ENCODE results near the gene SETBP1. TPM values are rescaled to one million over a fixed set of nuclear protein-coding genes. Genes with fewer than 3 reads are reported as not detected.

The SETBP1 gene
- total and polyA plus RNA-seq, 2 of the 4 experiments (the other 2 are of a cell fraction) = 0.19 to 0.36 TPM

- H3K27me3 ChIP-seq (ENCODE audit: control insufficient read depth, insufficient read depth, low read length) = no peaks in the 10 kb centered on the region; the same call in 1 of the 2 replicates
Observed at GRCh38 chr18:44696892-44697291, 16.2 kb downstream of the SETBP1 start.

More at GRCh38 chr18:44696892-44697291, 16.2 kb downstream of the SETBP1 start:
- H3K18ac ChIP-seq (ENCODE audit: low read depth, low read length) = no peak overlapping the region
- H2AK9ac ChIP-seq (replicated peaks; ENCODE audit: low read depth, low read length, poor library complexity) = no peak overlapping the region
- H2BK5ac ChIP-seq (ENCODE audit: low read depth, low read length, poor library complexity, severe bottlenecking) = no peak overlapping the region
- no peak overlapping the region for H3K9ac ChIP-seq (ENCODE audit: low read depth, low read length)
- H3K79me1 ChIP-seq (ENCODE audit: low read depth in 1 of 2, low read length in 2 of 2) = no peaks in the 10 kb centered on the region
- TF ChIP-seq USF2 (IDR thresholded peaks at IDR 0.05; ENCODE audit: low read depth, low read length) (no peak), MAFK (IDR thresholded peaks at IDR 0.05; ENCODE audit: low read depth, low read length) (no peak), CTCF (conservative IDR thresholded peaks at IDR 0.05; ENCODE audit: low read depth, low read length) (no peak), ELK1 (IDR thresholded peaks at IDR 0.05; ENCODE audit: borderline replicate concordance, low read depth, low read length) (no peak), FOS (IDR thresholded peaks at IDR 0.05; ENCODE audit: low read depth, low read length) (no peak), RAD21 (IDR thresholded peaks at IDR 0.05; ENCODE audit: low read length) (no peak), MAZ (IDR thresholded peaks at IDR 0.05; ENCODE audit: borderline replicate concordance, low read depth, low read length) (no peak), CEBPB (IDR thresholded peaks at IDR 0.05; ENCODE audit: low read depth, low read length) (no peak), RCOR1 (IDR thresholded peaks at IDR 0.05; ENCODE audit: insufficient replicate concordance, low read length) (no peak), MXI1 (IDR thresholded peaks at IDR 0.05; ENCODE audit: borderline replicate concordance, low read depth, low read length) (no peak), CHD1 (IDR thresholded peaks at IDR 0.05; ENCODE audit: low read depth, low read length) (no peak), POLR2A (IDR thresholded peaks at IDR 0.05; ENCODE audit: low read depth, low read length) (no peak), RFX5 (IDR thresholded peaks at IDR 0.05; ENCODE audit: low read depth, low read length) (no peak), SMC3 (IDR thresholded peaks at IDR 0.05; ENCODE audit: low read depth, low read length) (no peak)
- BruUV-seq (replicated peaks) = no TSS peak
- no peak for DNase-seq
- no peak overlapping the region for H2BK120ac ChIP-seq (ENCODE audit: low read depth, low read length)
- H3K23ac ChIP-seq (ENCODE audit: low read depth, low read length) = no peak overlapping the region
- H3K9me3 ChIP-seq (ENCODE audit: control insufficient read depth, insufficient read depth, low read length) = no peaks in the 10 kb centered on the region
- H3K4ac ChIP-seq (ENCODE audit: low read depth, low read length) = no peak overlapping the region
- dilution Hi-C loops (cut with HindIII; ENCODE audit: low sequenced_read_pairs, unreplicated experiment) = no loop called here
- no peaks in the 10 kb centered on the region for H3K36me3 ChIP-seq (ENCODE audit: control insufficient read depth, insufficient read depth, low read length)
- H3K4me1 ChIP-seq (ENCODE audit: control insufficient read depth, insufficient read depth, low read length) = no peaks in the 10 kb centered on the region
- in situ Hi-C loops (cut with MboI; ENCODE audit: low sequenced_read_pairs) = no loop called here
- no peak overlapping the region for H4K5ac ChIP-seq (ENCODE audit: low read depth, low read length)
- H3K9me1 ChIP-seq (ENCODE audit: insufficient read depth, low read length) = no peaks in the 10 kb centered on the region
- no peak overlapping the region for H2AK5ac ChIP-seq (ENCODE audit: low read depth, low read length)
- no peak overlapping the region for H3K27ac ChIP-seq (ENCODE audit: insufficient read depth, low read length)
- no peak overlapping the region for H4K8ac ChIP-seq (ENCODE audit: low read depth in 2 of 2, low read length in 2 of 2)
- CTCF ChIA-PET = interaction anchor here (0.6 kb wide), 1 partner anchor 59 kb away, joined by 5 read pairs; no protein-coding TSS in a partner anchor
- no peak overlapping the region for H3K56ac ChIP-seq (ENCODE audit: extremely low read depth, insufficient read depth, low read length)
- intact Hi-C loops (cut with micrococcal nuclease) = no loop called here
- 80% methylated on average over 1 of the region's 9 CpGs; no CpG with 5 or more reads in 1 of the 2 experiments for WGBS, 2 experiments (ENCODE audit: extremely low coverage in 2 of 2, insufficient read length in 1 of 2)
- no peak for ATAC-seq (ENCODE audit: low read depth)
- H2AFZ ChIP-seq (replicated peaks; ENCODE audit: low read length, poor library complexity) = no peak overlapping the region
- H3K4me3 ChIP-seq (ENCODE audit: insufficient read depth, low read depth, low read length) = no peak overlapping the region
- H4K91ac ChIP-seq (ENCODE audit: insufficient read depth, low read depth, low read length) = no peak overlapping the region
- H3K4me2 ChIP-seq (ENCODE audit: low read depth, low read length) = no peak overlapping the region
- H3K14ac ChIP-seq (replicated peaks; ENCODE audit: low read depth, low read length) = no peak overlapping the region
- no peak overlapping the region for H2BK20ac ChIP-seq (ENCODE audit: low read depth, low read length)
- H4K20me1 ChIP-seq (ENCODE audit: insufficient read depth, low read length) = no peaks in the 10 kb centered on the region
- H2BK15ac ChIP-seq (ENCODE audit: low read depth, low read length) = no peak overlapping the region
- POLR2A ChIA-PET (ENCODE audit: unreplicated experiment) = no interaction called here

All from IMR-90 (cell line).